ENCODE results near the gene MAGI2.

The MAGI2 gene

DNA sequence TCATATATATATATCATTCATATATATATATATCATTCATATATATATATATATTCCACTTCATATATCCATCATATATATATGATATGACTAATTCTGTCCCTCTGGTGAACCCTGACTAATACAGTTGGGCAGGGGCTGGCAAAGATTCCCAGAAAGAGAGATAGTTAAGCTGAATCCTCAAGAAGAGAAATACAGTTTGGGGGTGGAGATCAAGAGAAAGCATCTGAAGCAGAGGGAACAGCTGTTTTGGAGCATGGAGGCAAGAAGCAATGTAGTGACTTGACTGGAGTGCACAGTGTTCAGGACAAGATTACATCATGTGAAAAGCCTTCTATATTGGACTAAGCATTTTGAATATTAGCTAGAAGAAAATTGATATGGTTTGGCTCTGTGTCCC is 540.7 kb downstream of the MAGI2 start:
- TF ChIP-seq, protein P1, sequence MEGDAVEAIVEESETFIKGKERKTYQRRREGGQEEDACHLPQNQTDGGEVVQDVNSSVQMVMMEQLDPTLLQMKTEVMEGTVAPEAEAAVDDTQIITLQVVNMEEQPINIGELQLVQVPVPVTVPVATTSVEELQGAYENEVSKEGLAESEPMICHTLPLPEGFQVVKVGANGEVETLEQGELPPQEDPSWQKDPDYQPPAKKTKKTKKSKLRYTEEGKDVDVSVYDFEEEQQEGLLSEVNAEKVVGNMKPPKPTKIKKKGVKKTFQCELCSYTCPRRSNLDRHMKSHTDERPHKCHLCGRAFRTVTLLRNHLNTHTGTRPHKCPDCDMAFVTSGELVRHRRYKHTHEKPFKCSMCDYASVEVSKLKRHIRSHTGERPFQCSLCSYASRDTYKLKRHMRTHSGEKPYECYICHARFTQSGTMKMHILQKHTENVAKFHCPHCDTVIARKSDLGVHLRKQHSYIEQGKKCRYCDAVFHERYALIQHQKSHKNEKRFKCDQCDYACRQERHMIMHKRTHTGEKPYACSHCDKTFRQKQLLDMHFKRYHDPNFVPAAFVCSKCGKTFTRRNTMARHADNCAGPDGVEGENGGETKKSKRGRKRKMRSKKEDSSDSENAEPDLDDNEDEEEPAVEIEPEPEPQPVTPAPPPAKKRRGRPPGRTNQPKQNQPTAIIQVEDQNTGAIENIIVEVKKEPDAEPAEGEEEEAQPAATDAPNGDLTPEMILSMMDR (IDR thresholded peaks at IDR 0.05; ENCODE audit: control extremely low read depth, extremely low read depth, low read depth, missing control alignments): no peak
- POLR2A ChIA-PET: no interaction called here
- CTCF ChIA-PET: interaction anchor here (0.8 kb wide), 1 partner anchor 12 kb away, joined by 5 read pairs; no protein-coding TSS in a partner anchor
- DNase-seq (ENCODE audit: extremely low spot score): no peak

DNA sequence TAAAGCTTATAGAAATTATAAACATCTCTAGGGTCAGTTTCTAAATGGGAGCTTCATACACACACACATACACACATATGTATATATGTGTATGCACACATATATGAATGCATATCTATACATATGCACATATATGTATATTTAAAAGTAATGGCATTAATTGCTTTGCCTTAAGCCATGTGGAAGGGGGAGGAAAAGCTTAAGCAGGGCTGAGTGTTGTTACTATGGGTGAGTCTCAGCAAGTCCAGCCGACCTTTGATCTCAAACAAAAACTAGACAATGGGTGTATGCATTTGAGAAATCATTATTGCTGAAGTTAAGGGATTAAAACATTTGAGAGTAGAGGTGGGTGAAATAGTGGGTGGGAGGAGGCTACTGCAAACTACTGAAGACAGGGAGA is 546.7 kb downstream of the MAGI2 start:
- ChIA-PET CTCF (no interaction called here), POLR2A (no interaction called here)
- TF ChIP-seq, protein P1 (IDR thresholded peaks at IDR 0.05; ENCODE audit: control extremely low read depth, extremely low read depth, low read depth, missing control alignments): no peak
- no peak for DNase-seq (ENCODE audit: extremely low spot score)

DNA sequence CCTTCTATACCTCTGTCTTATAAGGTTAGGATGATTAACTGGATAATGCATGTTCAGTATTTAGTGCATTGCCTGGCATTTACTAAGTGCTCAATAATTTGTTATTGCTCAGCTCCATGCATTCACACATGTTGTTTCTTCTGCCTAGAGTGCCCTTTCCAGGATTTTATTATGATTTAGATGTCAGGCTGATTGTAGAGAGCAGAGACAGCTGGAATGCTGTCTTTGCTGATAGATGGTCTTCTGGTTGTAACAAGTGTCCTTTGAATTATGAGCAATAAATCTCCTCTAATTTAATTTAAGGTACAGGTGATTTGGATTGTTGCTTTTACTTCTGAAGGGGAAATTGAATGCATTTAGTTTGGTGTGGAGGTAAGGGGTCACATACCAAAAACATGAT is 548.0 kb downstream of the MAGI2 start:
- TF ChIP-seq, protein P1 (IDR thresholded peaks at IDR 0.05; ENCODE audit: control extremely low read depth, extremely low read depth, low read depth, missing control alignments): no peak
- DNase-seq (ENCODE audit: extremely low spot score): no peak
- ChIA-PET POLR2A (no interaction called here), CTCF (no interaction called here)

DNA sequence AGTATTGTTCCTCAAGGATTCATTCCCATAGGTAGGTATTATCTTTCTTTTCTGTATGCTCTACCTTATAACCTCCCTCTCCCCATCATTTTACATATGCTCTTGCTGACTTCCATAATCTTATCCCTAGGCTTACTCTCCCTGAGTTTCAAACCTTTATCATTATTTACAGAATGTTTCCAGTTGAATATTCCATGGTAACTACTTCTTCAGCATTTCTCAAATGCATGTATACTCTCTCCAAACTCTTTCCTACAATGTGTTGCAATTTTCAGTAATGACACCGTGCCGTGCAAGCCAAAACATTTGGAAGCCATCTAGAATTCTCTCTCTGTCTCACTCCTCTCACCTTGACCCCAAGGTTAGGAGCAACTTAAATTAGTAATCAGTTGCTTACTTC is 548.5 kb downstream of the MAGI2 start:
- TF ChIP-seq, protein P1 (IDR thresholded peaks at IDR 0.05; ENCODE audit: control extremely low read depth, extremely low read depth, low read depth, missing control alignments): no peak
- POLR2A ChIA-PET: no interaction called here
- DNase-seq (ENCODE audit: extremely low spot score): no peak
- CTCF ChIA-PET: no interaction called here

DNA sequence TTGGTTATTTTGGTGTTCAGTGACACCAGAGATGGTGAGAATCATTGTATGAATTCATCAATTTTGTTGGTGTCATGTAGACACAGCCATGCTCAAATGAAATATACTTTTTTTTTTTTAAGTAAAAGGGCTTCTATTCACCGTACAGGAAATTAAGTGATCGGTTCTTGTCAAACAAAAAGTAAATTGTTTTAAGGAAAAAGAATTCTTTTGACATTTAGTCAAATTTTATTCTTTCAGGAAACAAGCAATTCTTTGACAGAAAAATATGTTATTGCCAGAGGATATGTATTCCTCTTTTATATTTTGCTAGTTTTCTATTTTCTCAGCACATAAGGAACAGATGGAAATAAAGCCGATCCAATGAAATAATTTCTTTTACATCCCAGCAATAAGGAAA is 551.9 kb downstream of the MAGI2 start:
- TF ChIP-seq, protein P1 (IDR thresholded peaks at IDR 0.05; ENCODE audit: control extremely low read depth, extremely low read depth, low read depth, missing control alignments): no peak
- ChIA-PET CTCF (no interaction called here), POLR2A (no interaction called here)
- no peak for DNase-seq (ENCODE audit: extremely low spot score)

DNA sequence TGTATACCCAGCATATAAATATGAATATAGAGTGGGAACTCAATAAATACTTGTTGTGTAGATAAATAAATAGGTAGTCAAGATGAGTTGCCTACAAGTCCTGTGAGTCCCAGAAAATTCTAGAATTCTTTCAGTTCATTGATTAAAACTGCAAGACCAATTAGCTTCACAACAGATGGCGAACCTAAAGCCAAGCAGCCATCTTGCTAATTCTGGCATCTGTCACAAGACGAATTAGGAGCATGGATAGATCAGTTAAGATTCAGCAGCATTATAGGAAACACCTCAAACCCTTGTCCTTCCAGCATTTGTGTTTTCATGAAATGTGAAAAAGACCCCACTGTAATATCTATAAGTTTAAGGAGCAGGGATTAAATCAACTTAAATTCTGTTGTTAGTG is 552.7 kb downstream of the MAGI2 start:
- POLR2A ChIA-PET: no interaction called here
- CTCF ChIA-PET: interaction anchor here (1.3 to 1.7 kb wide), 2 partner anchors 12 to 42 kb away, joined by 3 to 5 read pairs; no protein-coding TSS in a partner anchor
- no peak for DNase-seq (ENCODE audit: extremely low spot score)

More for the DNA sequence above, 552.7 kb downstream of the MAGI2 start:
- TF ChIP-seq, protein P1 (IDR thresholded peaks at IDR 0.05; ENCODE audit: control extremely low read depth, extremely low read depth, low read depth, missing control alignments): no peak
